PC-3 (cell line): ENCODE measurements around the gene CROCC. TPM values are rescaled to one million over a fixed set of nuclear protein-coding genes. Genes with fewer than 3 reads are reported as not detected.
A peak's percentile ranks its signal among the peaks of the same experiment; 100 is the strongest.
"Not testable (repeated sequence)": the region's sequence is repeated elsewhere in the genome, so short reads cannot be mapped to it uniquely, and the experiment has no call there.

Experiments
- ATAC-seq: fragments of 200-7000 bp; cut with Tn5 transposase; 2 replicates; pipeline ENCODE4 v1.9.1; 2020; ENCODE audit warnings: mild to moderate bottlenecking, moderate library complexity
- BruUV-seq: library from RNA; stranded (reverse); fragments of 400-500 nt; replicated peaks from 2 replicates; lab custom pipeline; 2021; lab: Mats Ljungman, UMichigan
- CTCF ChIA-PET: fragments of 300-600 bp; sonication (Branson Sonifier 250); formaldehyde crosslinking; loops from one replicate; lab custom pipeline; 2022; ENCODE audit warnings: antibody characterized with exemption; lab: Charles Lee
- POLR2A ChIA-PET: fragments of 300-600 bp; sonication (Branson Sonifier 250); formaldehyde crosslinking; loops from one replicate; lab custom pipeline; 2022; ENCODE audit warnings: antibody characterized with exemption; ENCODE audit not compliant: unreplicated experiment; lab: Charles Lee
- DNase-seq: peaks from one replicate; pipeline ENCODE4 v3.0.0-alpha.2; 2015
- H2AFZ ChIP-seq: fragments of 300-600 bp; sonication (generic); 2 replicates; pipeline ENCODE4 v1.6.0; 2016; ENCODE audit warnings: antibody characterized with exemption, low read length
- H3F3A ChIP-seq: fragments of 300-600 bp; sonication (generic); one replicate; pipeline ENCODE4 v1.6.0; 2017; ENCODE audit warnings: antibody characterized with exemption, low read length, control low read depth, mild to moderate bottlenecking; ENCODE audit not compliant: unreplicated experiment
- H3K27ac ChIP-seq: fragments of 300-600 bp; sonication (generic); 2 replicates; pipeline ENCODE4 v1.5.1; 2016; ENCODE audit warnings: mild to moderate bottlenecking, low read length
- H3K27me3 ChIP-seq: fragments of 300-600 bp; sonication (generic); 2 replicates; pipeline ENCODE4 v1.6.1; 2016; ENCODE audit warnings: low read length, mixed read lengths
- H3K36me3 ChIP-seq: fragments of 300-600 bp; sonication (generic); 2 replicates; pipeline ENCODE4 v1.6.1; 2016; ENCODE audit warnings: low read depth, mixed run types, low read length, mixed read lengths
- H3K4me1 ChIP-seq: fragments of 300-600 bp; sonication (generic); 2 replicates; pipeline ENCODE4 v1.5.1; 2016; ENCODE audit warnings: low read length; ENCODE audit not compliant: insufficient read depth
- H3K4me2 ChIP-seq: fragments of 300-600 bp; sonication (generic); 2 replicates; pipeline ENCODE4 v1.6.0; 2016; ENCODE audit warnings: low read length
- H3K4me3 ChIP-seq: fragments of 300-600 bp; sonication (generic); 2 replicates; pipeline ENCODE4 v1.5.1; 2016; ENCODE audit warnings: mild to moderate bottlenecking, low read length, mixed read lengths
- H3K79me2 ChIP-seq: fragments of 300-600 bp; sonication (generic); 2 replicates; pipeline ENCODE4 v1.6.1; 2017; ENCODE audit warnings: low read length, mixed read lengths
- H3K9ac ChIP-seq: fragments of 300-600 bp; sonication (generic); 2 replicates; pipeline ENCODE4 v1.6.0; 2016; ENCODE audit warnings: mild to moderate bottlenecking, low read length
- H3K9me2 ChIP-seq: fragments of 300-600 bp; sonication (generic); replicated peaks from 2 replicates; pipeline ENCODE4 v1.6.1; 2016; ENCODE audit warnings: mixed run types, low read length, mixed read lengths
- H3K9me3 ChIP-seq: fragments of 300-600 bp; sonication (generic); 2 replicates; pipeline ENCODE4 v1.6.1; 2016; ENCODE audit warnings: low read length, mixed read lengths
- H4K20me1 ChIP-seq: fragments of 300-600 bp; sonication (generic); 2 replicates; pipeline ENCODE4 v1.6.1; 2016; ENCODE audit warnings: low read length, mixed read lengths
- intact Hi-C: fragments of 100-400 bp; cut with micrococcal nuclease; formaldehyde crosslinking; loops from 2 replicates; pipeline ENCODE4 v1.9.0; 2023
- total RNA-seq: library from RNA; depleted of rRNA; stranded (reverse); fragments of >200 nt; gene quantifications from 2 replicates; pipeline ENCODE4 v1.2.3, GENCODE V29; 2014

Gene CROCC
- total RNA-seq, 1 experiment from 2014 or later = 24.6 TPM

GRCh38 chr1:16892978-16893525 is 28.7 kb upstream of the CROCC start:
- H3K4me1 ChIP-seq = peaks cover 17% of the 10 kb centered on the region; the same call in 1 of the 2 replicates
- H2AFZ ChIP-seq, ATAC-seq, H3K27ac ChIP-seq, H4K20me1 ChIP-seq, intact Hi-C loops, CTCF ChIA-PET, H3K9me2 ChIP-seq, H3K9me3 ChIP-seq, BruUV-seq, DNase-seq, H3K36me3 ChIP-seq, H3K27me3 ChIP-seq, H3K9ac ChIP-seq, H3K4me2 ChIP-seq, H3K79me2 ChIP-seq, H3K4me3 ChIP-seq, H3F3A ChIP-seq: not testable (repeated sequence)
- POLR2A ChIA-PET = interaction anchor here (0.6 kb wide), 1 partner anchor 8 kb away, joined by 10 read pairs; no protein-coding TSS in a partner anchor

GRCh38 chr1:16893796-16894195 is 27.9 kb upstream of the CROCC start:
- H4K20me1 ChIP-seq, H3F3A ChIP-seq, H3K9ac ChIP-seq, POLR2A ChIA-PET, H3K27me3 ChIP-seq, H3K36me3 ChIP-seq, intact Hi-C loops, CTCF ChIA-PET, H3K79me2 ChIP-seq, BruUV-seq, H3K4me3 ChIP-seq, H3K9me3 ChIP-seq, H2AFZ ChIP-seq, H3K4me2 ChIP-seq, H3K27ac ChIP-seq, ATAC-seq, DNase-seq, H3K9me2 ChIP-seq: not testable (repeated sequence)
- H3K4me1 ChIP-seq = peaks cover 13% of the 10 kb centered on the region; the same call in 1 of the 2 replicates

GRCh38 chr1:16894338-16894737 is 27.4 kb upstream of the CROCC start:
- intact Hi-C loops, H3K27ac ChIP-seq, H3F3A ChIP-seq, BruUV-seq, H3K4me1 ChIP-seq, H3K4me3 ChIP-seq, H3K9me3 ChIP-seq, H3K36me3 ChIP-seq, H3K9me2 ChIP-seq, H4K20me1 ChIP-seq, H3K9ac ChIP-seq, H3K27me3 ChIP-seq, DNase-seq, H3K79me2 ChIP-seq, POLR2A ChIA-PET, H3K4me2 ChIP-seq, CTCF ChIA-PET, H2AFZ ChIP-seq, ATAC-seq: not testable (repeated sequence)

GRCh38 chr1:16895233-16895597 is 26.5 kb upstream of the CROCC start:
- Histone ChIP-seq H3K4me2 (peak overlapping the region; percentile 61), H3K4me3 (peak overlapping the region; percentile 18; the same call in 1 of the 2 replicates), H2AFZ (peak overlapping the region; percentile 30; the same call in 1 of the 2 replicates)
- POLR2A ChIA-PET, H3K27ac ChIP-seq, H3K27me3 ChIP-seq, intact Hi-C loops, H3K9ac ChIP-seq, H3K36me3 ChIP-seq, H3K9me2 ChIP-seq, DNase-seq, H3K4me1 ChIP-seq, CTCF ChIA-PET, H3K9me3 ChIP-seq, H4K20me1 ChIP-seq, H3K79me2 ChIP-seq, ATAC-seq, H3F3A ChIP-seq: not testable (repeated sequence)
- BruUV-seq = TSS peak; percentile 94

- H4K20me1 ChIP-seq, intact Hi-C loops, H3K79me2 ChIP-seq, CTCF ChIA-PET, H3K27me3 ChIP-seq, H3K36me3 ChIP-seq, H3K9me2 ChIP-seq, H3K4me1 ChIP-seq, H3K9me3 ChIP-seq, H3F3A ChIP-seq: not testable (repeated sequence)
- DNase-seq (peak; percentile 95), ATAC-seq (peak; percentile 100)
- Histone ChIP-seq H3K27ac (peak within 1 kb of the TSS; percentile 80), H2AFZ (peak within 1 kb of the TSS; percentile 30; the same call in 1 of the 2 replicates), H3K9ac (peak within 1 kb of the TSS; percentile 63), H3K4me3 (peak within 1 kb of the TSS; percentile 46; the same call in 1 of the 2 replicates), H3K4me2 (peak within 1 kb of the TSS; percentile 80)
- POLR2A ChIA-PET = interaction anchor here (0.6 to 0.7 kb wide), 4 partner anchors 258 to 533 kb away, joined by 3 to 5 read pairs (median 3); no protein-coding TSS in a partner anchor
- BruUV-seq = TSS peak; percentile 99
Observed at GRCh38 chr1:16895598-16896315, 26.0 kb upstream of the CROCC start, which contains the start of gene RNU1-2. Gene RNU1-2, plus strand, starts transcription at chr1:16895980.

- peak; percentile 25 for ATAC-seq
- Histone ChIP-seq H3K4me2 (peak overlapping the region; percentile 80), H3K27ac (peak overlapping the region; percentile 61), H3K4me3 (peak overlapping the region; percentile 46; the same call in 1 of the 2 replicates)
- H3K79me2 ChIP-seq, intact Hi-C loops, H3K27me3 ChIP-seq, H4K20me1 ChIP-seq, H3K36me3 ChIP-seq, H3K9me3 ChIP-seq, BruUV-seq, H3F3A ChIP-seq, H3K9ac ChIP-seq, H3K4me1 ChIP-seq, H3K9me2 ChIP-seq, H2AFZ ChIP-seq: not testable (repeated sequence)
- CTCF ChIA-PET = interaction anchor here (0.6 kb wide), 1 partner anchor 64 kb away, joined by 4 read pairs; no protein-coding TSS in a partner anchor
- peak; percentile 90 for DNase-seq
- POLR2A ChIA-PET = interaction anchor here (0.6 to 0.7 kb wide), 4 partner anchors 259 to 534 kb away, joined by 3 to 5 read pairs (median 3); no protein-coding TSS in a partner anchor
Observed at GRCh38 chr1:16896316-16897055, 25.2 kb upstream of the CROCC start.
